CD4-positive, alpha-beta T cell (primary cell): ENCODE data around the gene C2CD5. TPM values are rescaled to one million over a fixed set of nuclear protein-coding genes. Genes with fewer than 3 reads are reported as not detected.

ENCODE experiments used
- ATAC-seq: fragments of 200-7000 bp; cut with Tn5 transposase; one replicate; pipeline ENCODE4 v1.10.0; 2022; ENCODE audit warnings: mild to moderate bottlenecking; ENCODE audit not compliant: poor library complexity
- CTCF ChIA-PET: fragments of 350-600 bp; sonication (Branson Sonifier 250); formaldehyde crosslinking; loops from one replicate; lab custom pipeline; 2021; ENCODE audit warnings: antibody characterized with exemption, inconsistent platforms; lab: Charles Lee
- POLR2A ChIA-PET: fragments of 350-600 bp; sonication (Branson Sonifier 250); formaldehyde crosslinking; loops from one replicate; lab custom pipeline; 2021; ENCODE audit warnings: antibody characterized with exemption, inconsistent platforms; lab: Charles Lee
- DNase-seq, 14 experiments: peaks; one replicate each; pipeline ENCODE4 v3.0.0-alpha.2; 2013 to 2020; ENCODE audit warnings: mixed read lengths in 2 of 14
- H3K27ac ChIP-seq, 2 donors: one replicate each; pipeline versions ENCODE4 v1.5.1 to v1.7.0; 2013; ENCODE audit warnings: low read length in 2 of 2, low read depth in 1 of 2, mild to moderate bottlenecking in 1 of 2
- H3K27me3 ChIP-seq, 2 experiments: 1 replicate in 1 of 2; 2 replicates in 1 of 2; pipeline versions ENCODE4 v1.6.1 to v1.7.0; 2013; ENCODE audit warnings: low read length in 2 of 2, control low read depth in 1 of 2, mild to moderate bottlenecking in 1 of 2, moderate library complexity in 1 of 2; ENCODE audit not compliant: insufficient read depth in 2 of 2, control insufficient read depth in 1 of 2
- H3K36me3 ChIP-seq: one replicate; pipeline ENCODE4 v1.6.1; 2013; ENCODE audit warnings: low read length, control low read depth; ENCODE audit not compliant: insufficient read depth
- H3K4me1 ChIP-seq: one replicate; pipeline ENCODE4 v1.6.1; 2013; ENCODE audit warnings: low read length, control low read depth; ENCODE audit not compliant: insufficient read depth
- H3K4me3 ChIP-seq: one replicate; pipeline ENCODE4 v1.5.1; 2013; ENCODE audit warnings: mild to moderate bottlenecking, low read length, moderate library complexity
- H3K9me3 ChIP-seq, 2 experiments: 1 replicate in 1 of 2; 2 replicates in 1 of 2; pipeline versions ENCODE4 v1.6.1 to v1.7.0; 2013; ENCODE audit warnings: low read length in 2 of 2, mild to moderate bottlenecking in 2 of 2, control low read depth in 1 of 2, moderate library complexity in 1 of 2; ENCODE audit not compliant: control insufficient read depth in 1 of 2, insufficient read depth in 1 of 2
- H3K27ac Mint-ChIP-seq: one replicate; pipeline ENCODE4 v1.8.0; 2020; ENCODE audit warnings: mixed read lengths
- H3K27me3 Mint-ChIP-seq: one replicate; pipeline ENCODE4 v1.8.0; 2021; ENCODE audit warnings: mixed read lengths
- H3K36me3 Mint-ChIP-seq: one replicate; pipeline ENCODE4 v1.8.0; 2021; ENCODE audit warnings: low read depth, mixed read lengths
- H3K4me1 Mint-ChIP-seq: one replicate; pipeline ENCODE4 v1.8.0; 2021; ENCODE audit warnings: low read depth, mixed read lengths
- H3K4me3 Mint-ChIP-seq: one replicate; pipeline ENCODE4 v1.8.0; 2020; ENCODE audit warnings: mild to moderate bottlenecking, mixed read lengths
- H3K9me3 Mint-ChIP-seq: one replicate; pipeline ENCODE4 v1.8.0; 2020; ENCODE audit warnings: mixed read lengths
- intact Hi-C, 2 experiments: fragments of 100-400 bp; cut with DNase I in 1 of 2; cut with micrococcal nuclease in 1 of 2; formaldehyde crosslinking; loops; one replicate each; pipeline versions ENCODE4 v1.15.1 to v1.9.0; 2023 to 2025; cut with DNase I, micrococcal nuclease
- total RNA-seq, 174 experiments: library from RNA in 2 of 174; stranded (reverse) in 2 of 174; gene quantifications; one replicate each; pipeline ENCODE4 v1.2.3 and lab custom pipeline; 2021 to 2026
- TF ChIP-seq, protein P1 (sequence below): fragments of 200-600 bp; IDR thresholded peaks from one replicate; pipeline ENCODE4 v1.8.0; 2022; ENCODE audit warnings: antibody characterized with exemption, mild to moderate bottlenecking

Gene C2CD5
- total RNA-seq, 2 experiments from 2014 or later = 21.8 to 23.2 TPM

DNA sequence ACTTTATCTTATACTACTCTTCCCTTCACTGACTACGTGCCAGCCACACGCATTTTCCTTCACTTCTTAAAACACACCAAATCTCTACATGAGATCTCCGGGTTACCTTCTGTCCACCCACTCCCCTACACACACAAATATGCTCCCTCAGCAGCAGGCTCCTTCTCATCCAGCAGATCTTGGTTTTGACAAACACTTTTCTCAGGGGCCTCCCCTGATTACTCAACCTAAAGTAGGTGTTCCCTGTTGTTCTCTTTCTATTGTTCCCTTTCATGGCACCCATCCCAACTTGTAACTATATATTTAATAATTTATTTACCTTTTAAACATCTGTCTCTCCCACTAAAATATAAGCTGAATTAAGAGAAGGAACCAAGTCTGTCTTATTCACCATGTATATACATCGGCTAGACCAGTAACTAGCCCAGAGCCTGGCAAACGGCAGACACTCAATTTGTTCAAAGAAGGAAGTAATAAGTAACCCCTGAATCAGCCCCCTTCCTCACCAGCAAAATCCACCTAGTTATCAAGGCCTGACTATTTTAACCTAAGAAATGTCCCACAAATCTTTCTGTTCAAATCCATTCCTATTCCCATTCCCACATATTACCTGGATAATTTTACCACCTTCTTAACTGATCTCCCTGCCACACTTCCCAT, 2.7 kb downstream of the C2CD5 start:
- Histone ChIP-seq H3K27ac (no peak overlapping the region), H3K36me3 (peaks cover 2% of the 10 kb centered on the region), H3K4me3 (no peak overlapping the region), H3K27me3 (no peaks in the 10 kb centered on the region), H3K9me3 (no peaks in the 10 kb centered on the region), H3K4me1 (peaks cover 34% of the 10 kb centered on the region)
- no peak for ATAC-seq
- intact Hi-C loops = loop anchor here (5.0 to 10.0 kb wide), 4 partner anchors 86 to 1037 kb away; partner anchors contain the start of genes CMAS (in 1 of the 2), ETNK1 (in 1 of the 2), GOLT1B (in 1 of the 2) and RECQL (in 1 of the 2)
- TF ChIP-seq, protein P1, sequence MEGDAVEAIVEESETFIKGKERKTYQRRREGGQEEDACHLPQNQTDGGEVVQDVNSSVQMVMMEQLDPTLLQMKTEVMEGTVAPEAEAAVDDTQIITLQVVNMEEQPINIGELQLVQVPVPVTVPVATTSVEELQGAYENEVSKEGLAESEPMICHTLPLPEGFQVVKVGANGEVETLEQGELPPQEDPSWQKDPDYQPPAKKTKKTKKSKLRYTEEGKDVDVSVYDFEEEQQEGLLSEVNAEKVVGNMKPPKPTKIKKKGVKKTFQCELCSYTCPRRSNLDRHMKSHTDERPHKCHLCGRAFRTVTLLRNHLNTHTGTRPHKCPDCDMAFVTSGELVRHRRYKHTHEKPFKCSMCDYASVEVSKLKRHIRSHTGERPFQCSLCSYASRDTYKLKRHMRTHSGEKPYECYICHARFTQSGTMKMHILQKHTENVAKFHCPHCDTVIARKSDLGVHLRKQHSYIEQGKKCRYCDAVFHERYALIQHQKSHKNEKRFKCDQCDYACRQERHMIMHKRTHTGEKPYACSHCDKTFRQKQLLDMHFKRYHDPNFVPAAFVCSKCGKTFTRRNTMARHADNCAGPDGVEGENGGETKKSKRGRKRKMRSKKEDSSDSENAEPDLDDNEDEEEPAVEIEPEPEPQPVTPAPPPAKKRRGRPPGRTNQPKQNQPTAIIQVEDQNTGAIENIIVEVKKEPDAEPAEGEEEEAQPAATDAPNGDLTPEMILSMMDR = no peak
- H3K4me1 Mint-ChIP-seq = peaks cover 71% of the 10 kb centered on the region
- H3K9me3 Mint-ChIP-seq = peaks cover 2% of the 10 kb centered on the region
- peak overlapping the region; percentile 47 for H3K4me3 Mint-ChIP-seq
- CTCF ChIA-PET = no interaction called here
- peak overlapping the region; percentile 21 for H3K27ac Mint-ChIP-seq
- H3K36me3 Mint-ChIP-seq = peaks cover 29% of the 10 kb centered on the region
- H3K27me3 Mint-ChIP-seq = no peaks in the 10 kb centered on the region
- POLR2A ChIA-PET = interaction anchor here (1.0 kb wide), 1 partner anchor 83 kb away, joined by 3 read pairs; the partner anchor contains the start of gene ETNK1
- DNase-seq = peak in 2 of 14 experiments; percentile 11 to 20

DNA sequence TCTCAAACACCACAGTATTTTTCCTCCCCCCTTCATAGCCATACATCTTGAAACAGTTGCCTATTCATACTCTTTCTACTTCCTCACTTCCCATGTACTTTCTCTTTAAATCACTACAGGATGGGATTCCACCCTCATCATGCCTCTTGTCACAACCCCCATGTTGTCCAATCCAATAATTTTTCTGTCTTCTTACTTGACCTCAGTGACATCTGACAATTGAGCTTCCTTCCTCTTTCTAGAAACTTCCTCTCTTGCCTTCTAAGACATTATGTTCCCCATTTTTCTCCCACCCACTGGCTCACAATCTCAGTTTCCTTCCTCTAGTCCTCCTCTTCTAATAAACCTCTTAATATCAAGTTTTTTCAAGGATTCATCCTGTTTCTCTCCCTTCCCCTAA, 5.3 kb downstream of the C2CD5 start:
- intact Hi-C loops = no loop called here
- peak in 3 of 14 experiments; percentile 38 to 63 (median 53) for DNase-seq
- Mint-ChIP-seq H3K27me3 (no peaks in the 10 kb centered on the region), H3K27ac (no peak overlapping the region), H3K4me1 (peaks cover 77% of the 10 kb centered on the region), H3K36me3 (peaks cover 34% of the 10 kb centered on the region), H3K9me3 (no peaks in the 10 kb centered on the region), H3K4me3 (peak overlapping the region; percentile 31)
- no peak for ATAC-seq
- Histone ChIP-seq H3K4me1 (peaks cover 26% of the 10 kb centered on the region), H3K27me3 (no peaks in the 10 kb centered on the region), H3K9me3 (no peaks in the 10 kb centered on the region), H3K36me3 (peaks cover 2% of the 10 kb centered on the region), H3K27ac (no peak overlapping the region), H3K4me3 (no peak overlapping the region)
- TF ChIP-seq, protein P1 = no peak
- POLR2A ChIA-PET = interaction anchor here (1.5 kb wide), 1 partner anchor 90 kb away, joined by 3 read pairs; no protein-coding TSS in a partner anchor
- CTCF ChIA-PET = interaction anchor here (1.3 kb wide), 1 partner anchor 11 kb away, joined by 3 read pairs; no protein-coding TSS in a partner anchor

DNA sequence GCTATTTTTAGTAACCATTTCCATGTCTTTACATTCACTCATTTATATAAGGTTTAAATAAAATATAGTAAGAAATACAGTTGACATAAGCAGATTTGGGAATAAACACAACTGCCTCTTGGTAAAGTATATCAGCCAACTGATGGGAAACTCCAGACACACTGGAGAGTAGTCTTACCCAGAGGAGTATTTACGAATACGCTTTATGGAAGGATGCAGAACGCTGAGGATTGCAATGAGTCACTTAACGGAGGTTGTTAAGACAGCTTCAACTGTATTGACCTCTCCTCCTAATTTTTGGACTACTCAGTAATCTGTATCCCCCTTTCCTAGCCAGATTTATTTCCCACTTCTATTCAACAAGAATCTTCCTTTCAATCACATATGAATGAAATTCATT, 6.0 kb downstream of the C2CD5 start:
- POLR2A ChIA-PET = interaction anchor here (1.5 kb wide), 1 partner anchor 91 kb away, joined by 3 read pairs; no protein-coding TSS in a partner anchor
- no peak overlapping the region for H3K27ac Mint-ChIP-seq
- no peaks in the 10 kb centered on the region for H3K27me3 Mint-ChIP-seq
- Histone ChIP-seq H3K9me3 (no peaks in the 10 kb centered on the region), H3K4me3 (no peak overlapping the region), H3K27me3 (no peaks in the 10 kb centered on the region), H3K4me1 (peaks cover 22% of the 10 kb centered on the region), H3K36me3 (peaks cover 6% of the 10 kb centered on the region), H3K27ac (no peak overlapping the region)
- DNase-seq (no peak), ATAC-seq (no peak)
- H3K4me3 Mint-ChIP-seq = no peak overlapping the region
- peaks cover 77% of the 10 kb centered on the region for H3K4me1 Mint-ChIP-seq
- TF ChIP-seq, protein P1 = no peak
- intact Hi-C loops = no loop called here
- H3K36me3 Mint-ChIP-seq = peaks cover 34% of the 10 kb centered on the region
- CTCF ChIA-PET = no interaction called here
- no peaks in the 10 kb centered on the region for H3K9me3 Mint-ChIP-seq
